SIG-M5 (cell line): ENCODE data around the gene VGLL1.

Experiments used
- DNase-seq: peaks from one replicate; lab custom pipeline; 2025; lab: John Stamatoyannopoulos, UW

Gene VGLL1, protein sequence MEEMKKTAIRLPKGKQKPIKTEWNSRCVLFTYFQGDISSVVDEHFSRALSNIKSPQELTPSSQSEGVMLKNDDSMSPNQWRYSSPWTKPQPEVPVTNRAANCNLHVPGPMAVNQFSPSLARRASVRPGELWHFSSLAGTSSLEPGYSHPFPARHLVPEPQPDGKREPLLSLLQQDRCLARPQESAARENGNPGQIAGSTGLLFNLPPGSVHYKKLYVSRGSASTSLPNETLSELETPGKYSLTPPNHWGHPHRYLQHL

DNA sequence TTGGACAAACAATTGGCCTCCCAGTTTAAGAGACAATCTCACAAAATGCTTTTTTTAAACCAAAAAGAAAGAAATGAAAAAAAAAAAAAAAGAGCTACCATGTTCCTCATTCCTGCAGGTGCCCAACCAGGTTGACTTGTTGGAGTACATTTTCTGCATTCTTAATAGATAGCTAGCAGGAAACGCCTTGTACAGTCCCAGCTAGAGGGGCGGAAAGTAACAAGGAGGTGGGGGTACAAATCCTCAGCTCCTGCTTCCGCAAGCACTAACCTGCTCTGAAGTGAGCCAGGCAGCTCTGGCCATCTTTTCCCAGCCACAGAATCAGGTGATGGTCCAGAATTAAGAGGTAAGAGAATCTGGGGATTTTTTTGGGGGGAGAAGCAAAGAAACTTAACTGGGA lies at the start of gene VGLL1:
Gene VGLL1, plus strand, starts transcription at position 265 of the 400 bp plus-strand sequence. CDS start 3,806 bp downstream, outside the sequence.
- DNase-seq, result no peak

DNA sequence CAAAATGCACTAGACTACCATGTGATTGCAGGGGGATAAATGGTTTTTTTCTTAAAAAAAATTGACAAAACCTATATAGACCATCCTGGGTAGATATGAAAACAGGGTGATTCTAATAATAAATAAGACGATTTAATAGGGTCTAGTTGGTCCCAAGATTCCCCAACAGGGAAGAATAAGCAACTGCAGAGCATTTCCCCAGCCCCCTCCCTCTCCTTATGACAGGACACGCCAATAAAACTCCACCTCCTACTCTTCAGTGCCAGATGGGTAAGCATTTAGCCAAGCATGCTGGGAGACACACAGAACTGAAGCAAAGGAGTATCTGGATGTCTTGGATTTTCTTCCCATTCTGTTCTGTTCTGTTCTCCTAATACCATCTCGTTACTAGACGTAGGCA lies 44.4 kb upstream of the VGLL1 start, which contains the start of gene BRS3:
Gene BRS3, plus strand, starts transcription at position 301 of the 400 bp plus-strand sequence. CDS start 168 bp downstream, outside the sequence.
- no peak for DNase-seq

DNA sequence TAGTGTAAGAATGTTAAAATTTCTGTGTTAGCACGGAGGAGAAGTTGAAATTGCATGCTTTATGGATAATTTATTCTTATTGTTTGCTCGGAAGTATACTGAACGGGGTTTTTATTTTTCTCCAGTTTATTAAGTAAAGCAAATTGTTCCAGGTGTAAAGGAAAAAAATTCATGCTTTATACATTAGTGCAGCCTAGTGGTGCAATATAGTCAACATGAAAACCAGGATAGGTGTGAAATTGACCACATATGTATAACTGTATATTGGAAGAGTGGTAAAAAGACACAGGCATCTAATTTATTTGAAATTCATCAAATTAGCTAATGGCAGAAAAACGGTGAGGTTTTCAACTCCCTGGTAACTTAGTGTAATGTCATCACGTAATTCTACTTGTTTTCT lies 43.3 kb upstream of the VGLL1 start:
- DNase-seq, result no peak

DNA sequence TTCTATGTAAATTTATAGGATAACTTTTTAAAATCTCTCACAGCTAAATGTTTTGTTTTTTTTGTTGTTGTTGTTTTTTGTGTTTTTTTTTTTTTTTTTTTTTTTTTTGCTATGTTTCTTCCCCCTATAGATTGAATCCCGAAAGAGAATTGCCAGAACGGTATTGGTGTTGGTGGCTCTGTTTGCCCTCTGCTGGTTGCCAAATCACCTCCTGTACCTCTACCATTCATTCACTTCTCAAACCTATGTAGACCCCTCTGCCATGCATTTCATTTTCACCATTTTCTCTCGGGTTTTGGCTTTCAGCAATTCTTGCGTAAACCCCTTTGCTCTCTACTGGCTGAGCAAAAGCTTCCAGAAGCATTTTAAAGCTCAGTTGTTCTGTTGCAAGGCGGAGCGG lies 40.2 kb upstream of the VGLL1 start:
- DNase-seq, result no peak

DNA sequence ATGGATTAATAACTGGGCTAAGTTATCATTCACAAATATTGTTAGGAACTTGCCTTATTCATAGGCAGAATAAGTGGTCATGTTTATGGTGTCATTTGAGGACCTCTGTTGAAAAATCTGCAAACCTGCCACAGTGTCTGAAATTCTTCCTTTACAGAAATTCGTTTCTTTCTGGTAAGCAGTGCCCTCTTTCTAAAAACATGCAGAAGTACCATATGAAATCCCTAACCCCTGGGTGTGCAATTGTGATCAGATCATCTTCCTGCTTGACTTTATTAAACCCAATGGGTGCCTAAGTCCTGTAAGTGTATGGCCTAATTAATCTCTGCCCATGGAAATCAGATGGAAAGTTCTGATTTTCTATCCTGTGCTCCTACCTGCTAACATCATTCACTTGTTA lies 39.0 kb upstream of the VGLL1 start:
- no peak for DNase-seq

DNA sequence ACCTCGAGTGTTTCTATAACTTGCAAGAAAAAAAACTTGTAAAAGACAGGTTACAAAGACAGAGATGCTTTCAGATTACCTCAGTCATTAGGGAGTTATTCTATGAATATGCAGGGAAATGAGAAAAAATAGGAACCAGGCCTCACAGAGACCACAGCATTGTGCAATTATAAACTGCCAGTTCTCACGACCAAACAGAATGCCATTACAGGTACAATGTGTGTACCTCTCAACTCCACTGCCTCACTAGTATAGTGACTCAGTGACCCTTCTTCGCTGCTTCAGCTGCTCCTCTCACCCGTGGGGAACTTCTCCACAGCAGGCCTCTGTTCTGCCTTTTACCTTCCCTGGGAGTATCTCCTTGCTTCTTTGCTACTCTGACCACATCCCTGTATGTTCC lies 37.0 kb upstream of the VGLL1 start:
- peak; percentile 40 for DNase-seq

DNA sequence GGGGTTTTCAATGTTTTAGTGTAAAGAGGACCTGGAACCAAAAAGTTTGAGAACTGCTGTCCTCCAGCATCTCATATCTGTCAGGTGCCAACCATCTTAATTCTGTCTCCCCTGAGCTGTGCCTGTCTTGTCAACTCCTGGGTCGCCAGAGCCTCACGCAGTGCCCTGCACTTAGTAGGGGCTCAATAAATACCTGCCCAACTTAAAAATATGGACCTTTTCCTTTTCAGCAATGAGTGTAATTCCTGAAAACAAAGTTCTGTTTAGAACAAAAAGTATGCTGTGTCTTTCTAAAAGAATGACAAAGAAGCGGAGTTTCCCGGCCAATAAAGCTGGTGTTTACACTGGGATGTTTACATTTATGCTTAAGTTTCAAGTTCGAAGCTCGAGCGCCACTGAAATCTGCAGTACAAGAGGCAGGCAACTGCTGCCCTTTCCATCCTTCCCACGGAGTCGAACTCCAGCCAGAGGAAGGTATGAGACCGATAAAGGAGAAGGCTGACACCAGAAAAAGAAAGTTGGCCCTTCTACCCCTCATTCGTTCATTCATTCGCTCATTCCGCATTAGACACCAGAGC lies 35.7 kb upstream of the VGLL1 start:
- no peak for DNase-seq

DNA sequence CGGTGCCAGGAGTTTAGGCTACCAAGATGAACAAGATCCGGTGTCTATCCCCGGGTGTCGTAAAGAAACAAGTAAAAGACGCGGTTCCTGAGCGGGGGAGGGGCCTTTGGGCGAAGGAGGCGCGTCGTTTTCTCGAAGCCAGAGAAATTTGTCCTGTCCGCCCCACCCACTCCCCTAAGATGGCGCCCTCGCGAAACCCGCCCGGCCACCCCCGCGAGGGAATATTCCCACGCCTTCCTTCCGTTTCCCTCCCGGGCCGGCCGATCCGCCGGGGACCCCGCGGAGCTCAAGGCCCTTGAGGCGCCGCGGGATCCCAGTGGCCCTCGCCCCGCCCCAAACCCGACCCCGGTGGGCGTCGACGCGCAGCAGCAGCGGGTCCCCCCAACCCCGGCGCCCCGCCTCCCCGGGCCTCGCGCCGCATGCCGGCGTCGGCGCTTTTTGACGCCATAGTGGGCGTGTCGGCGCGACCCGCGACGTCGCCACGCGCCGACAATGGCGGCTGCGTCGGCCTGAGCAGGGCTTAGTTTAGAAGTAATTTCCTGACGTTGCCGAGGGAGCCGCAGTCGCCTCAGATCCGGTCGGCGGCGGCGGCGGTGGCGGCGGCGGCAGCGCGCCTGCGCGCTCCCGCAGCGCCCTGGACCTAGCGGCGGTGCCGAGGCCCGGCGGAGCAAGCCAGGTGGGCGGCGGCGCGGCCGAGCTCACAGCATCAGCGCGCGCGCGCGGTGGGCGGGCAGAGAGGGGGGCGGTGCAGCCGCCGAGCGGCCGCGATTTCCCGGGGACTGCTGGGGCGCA lies 35.1 kb upstream of the VGLL1 start:
- DNase-seq, result peak; percentile 39

DNA sequence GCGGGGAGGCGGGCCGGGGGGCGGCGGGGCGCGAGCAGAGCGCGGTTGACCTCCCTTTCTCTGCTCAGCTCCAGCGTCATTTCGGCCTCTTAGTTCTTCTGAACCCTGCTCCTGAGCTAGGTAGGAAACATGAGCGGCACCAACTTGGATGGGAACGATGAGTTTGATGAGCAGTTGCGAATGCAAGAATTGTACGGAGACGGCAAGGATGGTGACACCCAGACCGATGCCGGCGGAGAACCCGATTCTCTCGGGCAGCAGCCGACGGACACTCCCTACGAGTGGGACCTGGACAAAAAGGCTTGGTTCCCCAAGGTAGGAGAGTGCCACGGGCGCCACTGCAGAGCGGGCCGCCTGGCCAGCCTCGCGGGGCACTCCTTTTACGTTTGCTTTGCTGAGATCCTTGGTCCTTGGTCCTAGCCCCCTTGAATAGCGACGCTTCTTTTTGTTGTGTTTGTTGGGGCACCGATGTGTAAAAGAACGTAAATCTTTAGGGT lies 34.4 kb upstream of the VGLL1 start, which contains the start of gene HTATSF1:
Gene HTATSF1, plus strand, starts transcription at position 37 of the 497 bp plus-strand sequence. Its CDS starts 93 bp downstream, at position 130.
- DNase-seq, result no peak

DNA sequence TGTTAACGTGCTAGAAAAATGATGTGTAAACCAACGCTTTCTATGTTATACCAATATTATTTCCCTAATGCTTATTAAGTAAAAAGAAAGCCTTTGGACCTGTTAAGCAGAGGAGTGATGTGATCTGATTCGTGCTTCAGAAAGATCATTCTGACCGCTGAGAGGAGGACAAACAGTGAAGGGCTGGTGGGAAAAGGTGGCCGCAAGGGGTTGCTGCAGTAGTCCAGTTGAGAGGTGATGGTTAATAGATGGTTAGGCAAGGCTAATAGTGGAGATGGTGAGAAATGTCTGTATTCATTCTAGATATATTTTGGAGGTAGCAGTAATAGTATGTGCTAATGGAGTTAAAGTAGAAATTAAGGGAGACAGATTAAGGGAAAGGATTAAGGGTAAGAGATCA lies 12.9 kb upstream of the VGLL1 start:
- no peak for DNase-seq

DNA sequence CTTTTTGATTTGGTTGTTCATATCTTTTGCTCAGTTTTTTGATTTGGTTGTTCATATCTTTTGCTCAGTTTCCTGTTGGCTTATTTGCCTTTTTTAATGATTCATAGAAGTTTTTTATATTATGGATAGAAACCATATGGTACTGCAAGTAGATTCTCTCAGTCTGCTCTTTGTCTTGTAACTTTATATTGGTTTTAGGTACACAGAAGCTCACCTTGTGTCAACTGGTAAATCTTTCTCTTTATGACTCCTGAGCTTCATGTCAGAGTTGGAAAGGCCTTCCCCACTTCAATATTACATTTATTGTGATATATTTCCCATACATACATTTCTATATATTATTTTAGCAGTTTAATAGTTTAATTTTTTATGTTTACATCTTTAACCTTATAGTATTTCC lies 8.2 kb upstream of the VGLL1 start:
- DNase-seq, result no peak

DNA sequence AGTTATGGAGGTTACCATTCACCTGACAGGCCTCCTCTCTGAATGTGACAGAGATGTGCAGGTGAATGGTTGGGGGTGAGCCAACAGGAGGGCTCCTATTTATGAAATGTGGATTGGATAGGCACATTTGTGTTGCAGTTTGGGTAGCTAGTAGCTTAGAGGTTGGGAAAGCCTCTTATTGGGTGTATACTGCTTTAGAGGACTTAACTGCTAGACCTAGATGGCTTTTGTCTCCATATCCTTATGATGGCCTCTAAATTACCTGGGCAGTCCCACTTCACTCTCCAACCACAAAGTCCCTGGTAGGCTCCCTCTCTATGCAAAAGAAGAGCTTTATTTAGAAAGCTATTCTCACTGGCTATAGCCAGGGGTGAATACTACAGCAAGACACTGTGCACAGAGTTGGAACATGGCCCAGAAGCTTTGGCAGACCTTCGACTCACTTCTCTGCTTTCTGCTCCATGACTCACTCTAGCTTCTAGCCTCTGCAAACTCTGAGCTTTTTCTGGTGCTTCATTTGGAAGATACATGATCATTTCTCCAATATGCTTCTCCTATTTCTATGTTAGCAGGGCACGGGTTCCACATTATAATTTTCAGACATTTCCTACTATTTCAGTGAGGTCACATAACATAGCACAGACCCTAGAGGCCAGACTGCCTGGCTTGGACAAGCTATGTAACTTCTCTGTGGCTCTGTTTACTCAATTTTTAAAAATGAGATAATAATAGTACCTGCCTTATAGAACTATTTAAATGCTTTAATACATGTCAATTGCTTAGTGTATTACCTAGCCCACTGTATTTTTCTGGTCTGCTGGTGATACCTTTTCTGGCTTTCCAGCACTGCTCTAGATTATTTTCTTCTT lies 6.0 kb upstream of the VGLL1 start:
- DNase-seq, result no peak

DNA sequence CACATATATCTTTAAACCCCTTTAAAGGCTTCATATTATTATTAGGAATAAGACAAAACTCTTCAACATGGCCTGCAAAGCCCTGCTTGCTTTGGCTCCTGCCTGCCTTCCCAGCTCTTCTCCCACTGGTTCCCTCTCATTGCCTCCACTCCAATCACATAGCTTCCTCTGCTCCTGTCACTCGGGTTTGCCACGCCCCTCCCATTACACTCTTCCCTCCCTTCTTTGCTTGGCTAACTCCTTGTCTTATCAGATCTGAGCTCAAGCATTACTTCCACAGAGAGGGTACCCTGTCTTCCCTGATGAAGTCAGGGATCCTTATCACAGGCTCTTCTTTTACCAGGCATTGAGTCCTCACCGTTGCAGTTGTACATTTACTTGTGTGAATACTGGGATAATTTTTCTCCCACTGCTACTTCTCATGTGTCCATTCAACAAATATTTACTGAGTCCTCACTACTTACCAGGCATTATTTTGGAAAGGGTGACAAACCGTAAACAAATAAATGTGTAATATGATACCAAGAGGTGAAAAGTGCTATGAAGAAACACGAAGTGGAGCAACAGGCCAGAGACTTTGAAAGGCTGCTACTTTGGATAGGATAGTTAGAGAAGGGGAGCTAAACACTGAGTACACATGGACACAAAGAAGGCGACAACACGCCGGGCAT lies 3.2 kb upstream of the VGLL1 start:
- no peak for DNase-seq

DNA sequence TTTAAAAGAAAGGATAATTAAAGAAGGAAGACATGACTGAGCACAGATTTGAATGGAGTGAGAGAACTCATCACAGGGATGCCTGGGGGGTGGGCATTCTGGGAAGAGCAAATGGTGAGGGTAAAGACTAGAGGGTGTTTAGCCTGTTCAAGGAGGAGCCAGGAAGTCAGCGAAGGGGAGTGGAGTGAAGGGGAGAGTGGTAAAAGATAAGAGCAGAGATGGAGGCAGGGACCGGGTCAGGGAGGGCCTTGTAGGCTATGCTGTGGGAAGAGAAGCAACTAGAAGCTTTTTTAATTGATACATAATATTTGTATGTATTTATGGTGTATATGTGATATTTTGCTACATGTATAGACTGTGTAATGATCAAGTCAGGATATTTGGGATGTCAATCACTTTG lies 2.2 kb upstream of the VGLL1 start:
- no peak for DNase-seq

DNA sequence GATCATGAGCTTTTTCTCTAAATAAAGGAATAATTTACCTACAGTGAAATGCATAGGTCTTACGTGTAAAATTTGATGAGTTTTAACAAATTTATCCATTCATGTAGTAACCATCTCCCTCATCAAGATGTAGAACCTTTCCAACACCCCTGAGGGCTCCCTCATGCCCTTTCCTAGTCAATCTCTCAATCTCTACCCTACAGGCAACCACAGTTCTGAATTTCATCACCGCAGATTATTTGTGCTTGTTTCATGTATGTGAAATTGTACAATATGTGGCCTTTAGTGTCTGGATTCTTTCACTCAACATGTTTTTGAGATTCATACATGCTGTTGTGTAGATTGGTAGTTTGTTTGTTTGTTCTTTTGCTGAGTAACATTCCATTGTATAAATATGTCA lies 2.1 kb downstream of the VGLL1 start:
- no peak for DNase-seq

DNA sequence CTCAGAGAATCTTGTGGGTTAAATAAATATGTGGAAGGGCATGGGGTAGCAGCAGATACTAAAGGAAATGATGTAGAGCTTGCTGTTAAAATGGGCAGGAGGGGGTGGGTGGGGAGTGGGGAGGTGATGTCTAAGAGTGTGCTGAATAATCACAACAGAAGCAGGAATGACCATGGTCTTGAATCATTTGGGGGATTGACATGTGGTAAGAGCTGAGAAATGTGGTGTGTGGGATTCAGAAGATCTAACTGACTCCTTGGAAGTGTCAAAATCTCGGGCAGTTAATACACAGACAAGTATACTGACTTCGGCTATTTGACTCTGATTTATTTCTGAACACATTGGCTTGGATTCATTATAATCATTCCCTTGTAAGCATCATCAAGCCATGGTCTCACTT lies 6.8 kb downstream of the VGLL1 start:
- DNase-seq, result no peak

DNA sequence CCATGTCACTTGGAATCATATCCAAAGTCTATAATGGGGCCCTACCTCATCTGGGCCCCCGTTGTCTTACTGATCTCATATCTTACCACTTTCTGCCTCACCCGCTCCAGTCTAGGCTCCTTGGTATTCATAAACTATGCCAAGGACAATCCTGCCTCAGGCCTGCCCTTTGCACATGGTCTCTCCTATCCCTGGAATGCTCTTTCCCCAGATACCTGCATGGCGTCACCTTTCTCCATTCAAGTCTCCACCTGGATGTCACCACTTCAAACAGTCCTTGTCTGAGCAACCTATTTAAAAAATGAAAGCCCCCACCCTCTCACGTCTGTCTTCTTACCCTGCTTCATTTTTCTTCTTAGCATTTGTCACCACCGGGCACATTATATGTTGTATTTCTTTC lies 8.2 kb downstream of the VGLL1 start:
- no peak for DNase-seq

DNA sequence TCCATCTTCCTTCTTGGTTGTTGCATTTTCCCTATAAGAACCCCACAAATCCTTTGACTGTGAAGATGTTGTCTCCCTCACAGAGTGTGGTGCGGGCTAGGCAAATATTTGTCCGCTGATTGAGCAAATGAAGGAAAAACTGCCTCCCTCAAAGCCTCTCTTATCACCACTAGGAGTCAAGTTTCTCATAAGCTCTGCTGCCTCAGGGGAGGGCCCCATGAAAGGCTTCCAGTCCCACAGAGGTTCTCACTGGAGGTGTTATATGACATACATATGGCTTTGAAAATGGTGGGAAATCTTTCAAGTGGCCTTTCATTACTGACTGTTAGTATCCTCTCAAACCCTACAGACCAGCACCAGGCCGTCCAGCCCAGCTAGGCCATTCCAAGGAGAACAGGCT lies 9.3 kb downstream of the VGLL1 start:
- DNase-seq, result no peak

DNA sequence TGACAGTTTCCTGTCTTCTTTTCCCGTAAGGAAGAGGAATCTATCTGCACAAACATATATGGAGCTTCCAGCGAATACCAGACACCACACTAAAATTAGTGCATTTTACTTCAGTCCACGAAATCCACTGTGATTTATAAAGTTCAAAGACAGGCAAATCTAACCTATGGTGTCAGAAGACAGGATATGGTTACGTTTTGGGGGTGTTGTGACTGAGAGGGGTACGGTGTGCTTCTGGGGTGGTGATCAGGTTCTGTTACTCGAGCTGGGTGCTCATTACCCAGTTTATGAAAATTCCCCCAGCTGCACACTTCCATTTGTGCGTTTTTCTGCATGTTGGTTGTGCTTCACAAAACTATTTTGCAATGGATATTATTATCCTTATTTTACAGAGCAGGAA lies 10.3 kb downstream of the VGLL1 start:
- DNase-seq, result no peak

DNA sequence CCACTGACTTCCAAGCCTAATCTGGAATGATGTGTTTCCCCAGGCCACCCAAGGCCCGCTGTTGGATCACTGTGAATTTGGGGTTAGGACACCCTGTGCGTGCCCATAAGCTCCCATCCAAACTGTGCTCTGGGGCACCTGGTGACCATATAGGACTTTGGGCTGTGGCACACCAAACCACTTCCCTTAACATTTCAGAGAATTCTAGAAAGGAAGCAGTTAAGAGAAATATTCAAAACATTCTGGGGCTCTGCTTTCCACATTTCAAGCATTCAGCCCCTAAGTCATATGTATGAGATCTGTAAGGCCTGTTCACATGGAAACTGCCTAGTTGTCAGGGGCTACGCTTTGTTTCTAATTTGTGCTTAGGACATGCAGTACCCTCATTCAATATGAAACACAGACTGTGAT lies 14.4 kb downstream of the VGLL1 start:
- no peak for DNase-seq

DNA sequence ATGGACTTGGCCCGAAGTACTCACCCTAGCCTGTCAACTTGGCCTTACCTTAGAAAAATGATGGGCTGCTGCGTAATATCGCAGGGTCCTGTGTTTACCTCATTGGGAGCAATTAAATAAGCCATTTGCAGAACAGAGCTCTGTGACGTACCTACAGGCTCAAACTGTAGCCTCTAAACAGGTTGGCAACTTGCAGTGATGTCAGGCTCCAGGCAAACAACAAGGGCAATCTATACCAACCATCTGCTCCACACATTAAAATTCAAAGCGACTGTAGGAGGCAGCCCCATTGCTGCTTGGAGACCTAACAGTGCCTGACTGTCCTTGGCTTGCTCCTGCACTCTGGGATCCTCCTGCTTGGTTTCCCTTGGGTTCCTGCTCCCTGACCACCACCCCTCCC lies 17.2 kb downstream of the VGLL1 start:
- no peak for DNase-seq
